ENCODE data around the gene SLC6A6. TPM values are rescaled to one million over a fixed set of nuclear protein-coding genes. Genes with fewer than 3 reads are reported as not detected.
A peak's percentile ranks its signal among the peaks of the same experiment; 100 is the strongest.

Gene SLC6A6
- total and polyA plus RNA-seq, 2 experiments from 2014 or later = 27.5 to 150 TPM

- peaks cover 34% of the 10 kb centered on the region for H3K36me3 ChIP-seq (ENCODE audit: insufficient read depth)
- ATAC-seq = no peak
These were observed 56.2 kb downstream of the SLC6A6 start for GRCh38 chr3:14458434-14459275.

GRCh38 chr3:14459384-14459783 is 57.0 kb downstream of the SLC6A6 start:
- H3K27ac ChIP-seq (ENCODE audit: low read depth) = no peak overlapping the region
- H3K27ac Mint-ChIP-seq = no peak overlapping the region
- H3K4me3 ChIP-seq = no peak overlapping the region
- H3K4me2 ChIP-seq = no peak overlapping the region
- DNase-seq (ENCODE audit: low spot score) (no peak), ATAC-seq (no peak)
- H3F3A ChIP-seq (replicated peaks; ENCODE audit: low read depth) = 0 out of 2 replicates have a peak, but pooled peaks cover 9% of the 10 kb centered on the region
- H3K4me3 Mint-ChIP-seq = no peak overlapping the region
- H3K4me1 ChIP-seq (ENCODE audit: insufficient read depth) = peaks cover 10% of the 10 kb centered on the region
- no peaks in the 10 kb centered on the region for H3K79me2 ChIP-seq (replicated peaks; ENCODE audit: insufficient read depth)
- H3K27me3 ChIP-seq (ENCODE audit: insufficient read depth) = no peaks in the 10 kb centered on the region
- H2AFZ ChIP-seq = no peak overlapping the region
- H3K36me3 Mint-ChIP-seq (ENCODE audit: low read depth) = peaks cover 45% of the 10 kb centered on the region
- no peaks in the 10 kb centered on the region for H3K9me3 Mint-ChIP-seq
- H3K4me1 Mint-ChIP-seq = peaks cover 14% of the 10 kb centered on the region
- H3K36me3 ChIP-seq (ENCODE audit: insufficient read depth) = peaks cover 34% of the 10 kb centered on the region
- peaks cover 7% of the 10 kb centered on the region for H4K20me1 ChIP-seq (replicated peaks; ENCODE audit: insufficient read depth)
- H3K27me3 Mint-ChIP-seq (ENCODE audit: insufficient read depth, low read depth, poor library complexity) = peaks cover 12% of the 10 kb centered on the region
- H3K9me2 ChIP-seq (ENCODE audit: insufficient read depth) = no peaks in the 10 kb centered on the region
- no peak for TF ChIP-seq NANOG (IDR thresholded peaks at IDR 0.05; ENCODE audit: borderline replicate concordance)
- TF ChIP-seq JUNB (IDR thresholded peaks at IDR 0.05; ENCODE audit: unreplicated experiment) = no peak
- TF ChIP-seq EZH2phosphoT487 (IDR thresholded peaks at IDR 0.05; ENCODE audit: unreplicated experiment) = no peak
- no peak for TF ChIP-seq EZH2 (IDR thresholded peaks at IDR 0.05; ENCODE audit: low read depth, unreplicated experiment)
- no peak for TF ChIP-seq ZNF331 (CRISPR knock-in tag; IDR thresholded peaks at IDR 0.05; ENCODE audit: low read depth)
- TF ChIP-seq, protein P1, sequence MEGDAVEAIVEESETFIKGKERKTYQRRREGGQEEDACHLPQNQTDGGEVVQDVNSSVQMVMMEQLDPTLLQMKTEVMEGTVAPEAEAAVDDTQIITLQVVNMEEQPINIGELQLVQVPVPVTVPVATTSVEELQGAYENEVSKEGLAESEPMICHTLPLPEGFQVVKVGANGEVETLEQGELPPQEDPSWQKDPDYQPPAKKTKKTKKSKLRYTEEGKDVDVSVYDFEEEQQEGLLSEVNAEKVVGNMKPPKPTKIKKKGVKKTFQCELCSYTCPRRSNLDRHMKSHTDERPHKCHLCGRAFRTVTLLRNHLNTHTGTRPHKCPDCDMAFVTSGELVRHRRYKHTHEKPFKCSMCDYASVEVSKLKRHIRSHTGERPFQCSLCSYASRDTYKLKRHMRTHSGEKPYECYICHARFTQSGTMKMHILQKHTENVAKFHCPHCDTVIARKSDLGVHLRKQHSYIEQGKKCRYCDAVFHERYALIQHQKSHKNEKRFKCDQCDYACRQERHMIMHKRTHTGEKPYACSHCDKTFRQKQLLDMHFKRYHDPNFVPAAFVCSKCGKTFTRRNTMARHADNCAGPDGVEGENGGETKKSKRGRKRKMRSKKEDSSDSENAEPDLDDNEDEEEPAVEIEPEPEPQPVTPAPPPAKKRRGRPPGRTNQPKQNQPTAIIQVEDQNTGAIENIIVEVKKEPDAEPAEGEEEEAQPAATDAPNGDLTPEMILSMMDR (conservative IDR thresholded peaks at IDR 0.05; ENCODE audit: low read depth in 2 of 2) = no peak
- TF ChIP-seq, protein P2, sequence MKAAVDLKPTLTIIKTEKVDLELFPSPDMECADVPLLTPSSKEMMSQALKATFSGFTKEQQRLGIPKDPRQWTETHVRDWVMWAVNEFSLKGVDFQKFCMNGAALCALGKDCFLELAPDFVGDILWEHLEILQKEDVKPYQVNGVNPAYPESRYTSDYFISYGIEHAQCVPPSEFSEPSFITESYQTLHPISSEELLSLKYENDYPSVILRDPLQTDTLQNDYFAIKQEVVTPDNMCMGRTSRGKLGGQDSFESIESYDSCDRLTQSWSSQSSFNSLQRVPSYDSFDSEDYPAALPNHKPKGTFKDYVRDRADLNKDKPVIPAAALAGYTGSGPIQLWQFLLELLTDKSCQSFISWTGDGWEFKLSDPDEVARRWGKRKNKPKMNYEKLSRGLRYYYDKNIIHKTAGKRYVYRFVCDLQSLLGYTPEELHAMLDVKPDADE (IDR thresholded peaks at IDR 0.05) = no peak
- TF ChIP-seq, protein P3, sequence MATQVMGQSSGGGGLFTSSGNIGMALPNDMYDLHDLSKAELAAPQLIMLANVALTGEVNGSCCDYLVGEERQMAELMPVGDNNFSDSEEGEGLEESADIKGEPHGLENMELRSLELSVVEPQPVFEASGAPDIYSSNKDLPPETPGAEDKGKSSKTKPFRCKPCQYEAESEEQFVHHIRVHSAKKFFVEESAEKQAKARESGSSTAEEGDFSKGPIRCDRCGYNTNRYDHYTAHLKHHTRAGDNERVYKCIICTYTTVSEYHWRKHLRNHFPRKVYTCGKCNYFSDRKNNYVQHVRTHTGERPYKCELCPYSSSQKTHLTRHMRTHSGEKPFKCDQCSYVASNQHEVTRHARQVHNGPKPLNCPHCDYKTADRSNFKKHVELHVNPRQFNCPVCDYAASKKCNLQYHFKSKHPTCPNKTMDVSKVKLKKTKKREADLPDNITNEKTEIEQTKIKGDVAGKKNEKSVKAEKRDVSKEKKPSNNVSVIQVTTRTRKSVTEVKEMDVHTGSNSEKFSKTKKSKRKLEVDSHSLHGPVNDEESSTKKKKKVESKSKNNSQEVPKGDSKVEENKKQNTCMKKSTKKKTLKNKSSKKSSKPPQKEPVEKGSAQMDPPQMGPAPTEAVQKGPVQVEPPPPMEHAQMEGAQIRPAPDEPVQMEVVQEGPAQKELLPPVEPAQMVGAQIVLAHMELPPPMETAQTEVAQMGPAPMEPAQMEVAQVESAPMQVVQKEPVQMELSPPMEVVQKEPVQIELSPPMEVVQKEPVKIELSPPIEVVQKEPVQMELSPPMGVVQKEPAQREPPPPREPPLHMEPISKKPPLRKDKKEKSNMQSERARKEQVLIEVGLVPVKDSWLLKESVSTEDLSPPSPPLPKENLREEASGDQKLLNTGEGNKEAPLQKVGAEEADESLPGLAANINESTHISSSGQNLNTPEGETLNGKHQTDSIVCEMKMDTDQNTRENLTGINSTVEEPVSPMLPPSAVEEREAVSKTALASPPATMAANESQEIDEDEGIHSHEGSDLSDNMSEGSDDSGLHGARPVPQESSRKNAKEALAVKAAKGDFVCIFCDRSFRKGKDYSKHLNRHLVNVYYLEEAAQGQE (IDR thresholded peaks at IDR 0.05; ENCODE audit: unreplicated experiment) = no peak

More at GRCh38 chr3:14458434-14459275, 56.2 kb downstream of the SLC6A6 start:
- Mint-ChIP-seq H3K4me1 (peaks cover 14% of the 10 kb centered on the region), H3K27ac (peak overlapping the region; percentile 85), H3K36me3 (ENCODE audit: low read depth) (peaks cover 52% of the 10 kb centered on the region), H3K4me3 (no peak overlapping the region), H3K9me3 (no peaks in the 10 kb centered on the region), H3K27me3 (ENCODE audit: insufficient read depth, low read depth, poor library complexity) (peaks cover 19% of the 10 kb centered on the region)
- TF ChIP-seq POLR2AphosphoS5 (IDR thresholded peaks at IDR 0.05; ENCODE audit: low read depth) = no peak
- TF ChIP-seq EZH2 (IDR thresholded peaks at IDR 0.05; ENCODE audit: low read depth, unreplicated experiment) = no peak
- no peak for TF ChIP-seq EZH2phosphoT487 (IDR thresholded peaks at IDR 0.05; ENCODE audit: unreplicated experiment)
- TF ChIP-seq CREB1 (CRISPR knock-in tag; IDR thresholded peaks at IDR 0.05; ENCODE audit: low read depth) = no peak
- Histone ChIP-seq H2AFZ (no peak overlapping the region), H3F3A (replicated peaks; ENCODE audit: low read depth) (0 out of 2 replicates have a peak, but pooled peaks cover 9% of the 10 kb centered on the region), H3K4me2 (no peak overlapping the region), H3K27ac (ENCODE audit: low read depth) (peak overlapping the region; percentile 72; the same call in 1 of the 2 replicates), H4K20me1 (replicated peaks; ENCODE audit: insufficient read depth) (peaks cover 10% of the 10 kb centered on the region), H3K4me3 (no peak overlapping the region), H3K9me2 (ENCODE audit: insufficient read depth) (no peaks in the 10 kb centered on the region), H3K27me3 (ENCODE audit: insufficient read depth) (no peaks in the 10 kb centered on the region), H3K79me2 (replicated peaks; ENCODE audit: insufficient read depth) (no peaks in the 10 kb centered on the region), H3K4me1 (ENCODE audit: insufficient read depth) (peaks cover 10% of the 10 kb centered on the region)
- DNase-seq (ENCODE audit: low spot score) = no peak

All from GM23338 (cell line).